ENCODE measurements around the gene SOX8. TPM values are rescaled to one million over a fixed set of nuclear protein-coding genes. Genes with fewer than 3 reads are reported as not detected.

Gene SOX8
- total and polyA plus RNA-seq, 2 experiments from 2014 or later, result 5.7 to 26.2 TPM

DNA sequence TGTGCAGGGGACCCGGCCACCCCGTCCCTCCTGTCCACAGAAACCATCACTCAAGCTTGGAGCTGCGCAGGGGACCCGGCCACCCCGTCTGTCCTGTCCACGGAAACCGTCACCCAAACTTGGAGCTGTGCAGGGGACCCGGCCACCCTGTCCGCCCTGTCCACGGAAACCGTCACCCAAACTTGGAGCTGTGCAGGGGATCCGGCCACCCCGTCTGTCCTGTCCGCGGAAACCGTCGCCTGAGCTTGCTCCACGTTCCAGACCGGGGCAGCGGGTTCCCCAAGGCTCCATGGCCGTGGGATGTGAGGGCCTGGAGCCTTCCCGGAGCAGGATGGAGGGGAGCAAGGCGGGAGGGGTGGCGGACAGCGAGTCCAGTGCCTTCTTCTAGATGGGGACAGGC is 25.2 kb downstream of the SOX8 start:
- no peaks in the 10 kb centered on the region for H3K9me2 ChIP-seq (ENCODE audit: insufficient read depth)
- DNase-seq (ENCODE audit: low spot score) (no peak), ATAC-seq (no peak)
- no peaks in the 10 kb centered on the region for H3K36me3 Mint-ChIP-seq (ENCODE audit: low read depth)
- no peaks in the 10 kb centered on the region for H3K9me3 Mint-ChIP-seq
- TF ChIP-seq CREB1 (CRISPR knock-in tag; IDR thresholded peaks at IDR 0.05; ENCODE audit: low read depth) (no peak), JUNB (IDR thresholded peaks at IDR 0.05; ENCODE audit: unreplicated experiment) (no peak), ZNF114 (CRISPR knock-in tag; IDR thresholded peaks at IDR 0.05) (no peak), EZH2 (IDR thresholded peaks at IDR 0.05; ENCODE audit: low read depth, unreplicated experiment) (no peak), STAT1 (IDR thresholded peaks at IDR 0.05; ENCODE audit: unreplicated experiment) (no peak), ZNF331 (CRISPR knock-in tag; IDR thresholded peaks at IDR 0.05; ENCODE audit: low read depth) (no peak), NANOG (IDR thresholded peaks at IDR 0.05; ENCODE audit: borderline replicate concordance) (no peak), EZH2phosphoT487 (IDR thresholded peaks at IDR 0.05; ENCODE audit: unreplicated experiment) (no peak)
- TF ChIP-seq, protein P1, sequence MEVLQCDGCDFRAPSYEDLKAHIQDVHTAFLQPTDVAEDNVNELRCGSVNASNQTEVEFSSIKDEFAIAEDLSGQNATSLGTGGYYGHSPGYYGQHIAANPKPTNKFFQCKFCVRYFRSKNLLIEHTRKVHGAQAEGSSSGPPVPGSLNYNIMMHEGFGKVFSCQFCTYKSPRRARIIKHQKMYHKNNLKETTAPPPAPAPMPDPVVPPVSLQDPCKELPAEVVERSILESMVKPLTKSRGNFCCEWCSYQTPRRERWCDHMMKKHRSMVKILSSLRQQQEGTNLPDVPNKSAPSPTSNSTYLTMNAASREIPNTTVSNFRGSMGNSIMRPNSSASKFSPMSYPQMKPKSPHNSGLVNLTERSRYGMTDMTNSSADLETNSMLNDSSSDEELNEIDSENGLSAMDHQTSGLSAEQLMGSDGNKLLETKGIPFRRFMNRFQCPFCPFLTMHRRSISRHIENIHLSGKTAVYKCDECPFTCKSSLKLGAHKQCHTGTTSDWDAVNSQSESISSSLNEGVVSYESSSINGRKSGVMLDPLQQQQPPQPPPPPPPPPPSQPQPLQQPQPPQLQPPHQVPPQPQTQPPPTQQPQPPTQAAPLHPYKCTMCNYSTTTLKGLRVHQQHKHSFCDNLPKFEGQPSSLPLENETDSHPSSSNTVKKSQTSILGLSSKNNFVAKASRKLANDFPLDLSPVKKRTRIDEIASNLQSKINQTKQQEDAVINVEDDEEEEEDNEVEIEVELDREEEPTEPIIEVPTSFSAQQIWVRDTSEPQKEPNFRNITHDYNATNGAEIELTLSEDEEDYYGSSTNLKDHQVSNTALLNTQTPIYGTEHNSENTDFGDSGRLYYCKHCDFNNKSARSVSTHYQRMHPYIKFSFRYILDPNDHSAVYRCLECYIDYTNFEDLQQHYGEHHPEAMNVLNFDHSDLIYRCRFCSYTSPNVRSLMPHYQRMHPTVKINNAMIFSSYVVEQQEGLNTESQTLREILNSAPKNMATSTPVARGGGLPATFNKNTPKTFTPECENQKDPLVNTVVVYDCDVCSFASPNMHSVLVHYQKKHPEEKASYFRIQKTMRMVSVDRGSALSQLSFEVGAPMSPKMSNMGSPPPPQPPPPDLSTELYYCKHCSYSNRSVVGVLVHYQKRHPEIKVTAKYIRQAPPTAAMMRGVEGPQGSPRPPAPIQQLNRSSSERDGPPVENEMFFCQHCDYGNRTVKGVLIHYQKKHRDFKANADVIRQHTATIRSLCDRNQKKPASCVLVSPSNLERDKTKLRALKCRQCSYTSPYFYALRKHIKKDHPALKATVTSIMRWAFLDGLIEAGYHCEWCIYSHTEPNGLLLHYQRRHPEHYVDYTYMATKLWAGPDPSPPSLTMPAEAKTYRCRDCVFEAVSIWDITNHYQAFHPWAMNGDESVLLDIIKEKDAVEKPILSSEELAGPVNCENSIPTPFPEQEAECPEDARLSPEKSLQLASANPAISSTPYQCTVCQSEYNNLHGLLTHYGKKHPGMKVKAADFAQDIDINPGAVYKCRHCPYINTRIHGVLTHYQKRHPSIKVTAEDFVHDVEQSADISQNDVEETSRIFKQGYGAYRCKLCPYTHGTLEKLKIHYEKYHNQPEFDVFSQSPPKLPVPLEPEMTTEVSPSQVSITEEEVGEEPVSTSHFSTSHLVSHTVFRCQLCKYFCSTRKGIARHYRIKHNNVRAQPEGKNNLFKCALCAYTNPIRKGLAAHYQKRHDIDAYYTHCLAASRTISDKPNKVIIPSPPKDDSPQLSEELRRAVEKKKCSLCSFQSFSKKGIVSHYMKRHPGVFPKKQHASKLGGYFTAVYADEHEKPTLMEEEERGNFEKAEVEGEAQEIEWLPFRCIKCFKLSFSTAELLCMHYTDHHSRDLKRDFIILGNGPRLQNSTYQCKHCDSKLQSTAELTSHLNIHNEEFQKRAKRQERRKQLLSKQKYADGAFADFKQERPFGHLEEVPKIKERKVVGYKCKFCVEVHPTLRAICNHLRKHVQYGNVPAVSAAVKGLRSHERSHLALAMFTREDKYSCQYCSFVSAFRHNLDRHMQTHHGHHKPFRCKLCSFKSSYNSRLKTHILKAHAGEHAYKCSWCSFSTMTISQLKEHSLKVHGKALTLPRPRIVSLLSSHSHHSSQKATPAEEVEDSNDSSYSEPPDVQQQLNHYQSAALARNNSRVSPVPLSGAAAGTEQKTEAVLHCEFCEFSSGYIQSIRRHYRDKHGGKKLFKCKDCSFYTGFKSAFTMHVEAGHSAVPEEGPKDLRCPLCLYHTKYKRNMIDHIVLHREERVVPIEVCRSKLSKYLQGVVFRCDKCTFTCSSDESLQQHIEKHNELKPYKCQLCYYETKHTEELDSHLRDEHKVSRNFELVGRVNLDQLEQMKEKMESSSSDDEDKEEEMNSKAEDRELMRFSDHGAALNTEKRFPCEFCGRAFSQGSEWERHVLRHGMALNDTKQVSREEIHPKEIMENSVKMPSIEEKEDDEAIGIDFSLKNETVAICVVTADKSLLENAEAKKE (CRISPR knock-in tag; IDR thresholded peaks at IDR 0.05), result no peak
- TF ChIP-seq, protein P2, sequence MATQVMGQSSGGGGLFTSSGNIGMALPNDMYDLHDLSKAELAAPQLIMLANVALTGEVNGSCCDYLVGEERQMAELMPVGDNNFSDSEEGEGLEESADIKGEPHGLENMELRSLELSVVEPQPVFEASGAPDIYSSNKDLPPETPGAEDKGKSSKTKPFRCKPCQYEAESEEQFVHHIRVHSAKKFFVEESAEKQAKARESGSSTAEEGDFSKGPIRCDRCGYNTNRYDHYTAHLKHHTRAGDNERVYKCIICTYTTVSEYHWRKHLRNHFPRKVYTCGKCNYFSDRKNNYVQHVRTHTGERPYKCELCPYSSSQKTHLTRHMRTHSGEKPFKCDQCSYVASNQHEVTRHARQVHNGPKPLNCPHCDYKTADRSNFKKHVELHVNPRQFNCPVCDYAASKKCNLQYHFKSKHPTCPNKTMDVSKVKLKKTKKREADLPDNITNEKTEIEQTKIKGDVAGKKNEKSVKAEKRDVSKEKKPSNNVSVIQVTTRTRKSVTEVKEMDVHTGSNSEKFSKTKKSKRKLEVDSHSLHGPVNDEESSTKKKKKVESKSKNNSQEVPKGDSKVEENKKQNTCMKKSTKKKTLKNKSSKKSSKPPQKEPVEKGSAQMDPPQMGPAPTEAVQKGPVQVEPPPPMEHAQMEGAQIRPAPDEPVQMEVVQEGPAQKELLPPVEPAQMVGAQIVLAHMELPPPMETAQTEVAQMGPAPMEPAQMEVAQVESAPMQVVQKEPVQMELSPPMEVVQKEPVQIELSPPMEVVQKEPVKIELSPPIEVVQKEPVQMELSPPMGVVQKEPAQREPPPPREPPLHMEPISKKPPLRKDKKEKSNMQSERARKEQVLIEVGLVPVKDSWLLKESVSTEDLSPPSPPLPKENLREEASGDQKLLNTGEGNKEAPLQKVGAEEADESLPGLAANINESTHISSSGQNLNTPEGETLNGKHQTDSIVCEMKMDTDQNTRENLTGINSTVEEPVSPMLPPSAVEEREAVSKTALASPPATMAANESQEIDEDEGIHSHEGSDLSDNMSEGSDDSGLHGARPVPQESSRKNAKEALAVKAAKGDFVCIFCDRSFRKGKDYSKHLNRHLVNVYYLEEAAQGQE (IDR thresholded peaks at IDR 0.05; ENCODE audit: unreplicated experiment), result no peak
- H4K20me1 ChIP-seq (replicated peaks; ENCODE audit: insufficient read depth), result no peaks in the 10 kb centered on the region
- no peaks in the 10 kb centered on the region for H3K4me1 ChIP-seq (ENCODE audit: insufficient read depth)
- H2AFZ ChIP-seq, result no peak overlapping the region
- no peak overlapping the region for H3K4me3 ChIP-seq
- H3K4me2 ChIP-seq, result no peak overlapping the region
- H3K27ac Mint-ChIP-seq, result no peak overlapping the region
- H3K79me2 ChIP-seq (replicated peaks; ENCODE audit: insufficient read depth), result no peaks in the 10 kb centered on the region
- H3K36me3 ChIP-seq (ENCODE audit: insufficient read depth), result no peaks in the 10 kb centered on the region
- no peaks in the 10 kb centered on the region for H3K4me1 Mint-ChIP-seq
- H3K27me3 Mint-ChIP-seq (ENCODE audit: insufficient read depth, low read depth, poor library complexity), result peaks cover 7% of the 10 kb centered on the region
- H3K27me3 ChIP-seq (ENCODE audit: insufficient read depth), result no peaks in the 10 kb centered on the region
- H3K4me3 Mint-ChIP-seq, result no peak overlapping the region
- no peak overlapping the region for H3K27ac ChIP-seq (ENCODE audit: low read depth)
- no peaks in the 10 kb centered on the region for H3F3A ChIP-seq (replicated peaks; ENCODE audit: low read depth)
